PFSK-1 (cell line): Measurements from ENCODE around the gene NR1H4.

Source experiments
- FOXP2 ChIP-seq: optimal IDR thresholded peaks from 2 replicates; pipeline ENCODE3; 2011; ENCODE audit warnings: borderline replicate concordance, control low read depth, inconsistent platforms; ENCODE audit not compliant: insufficient read depth; ENCODE audit errors: extremely low read length, extremely low read depth
- POLR2AphosphoS5 ChIP-seq: IDR thresholded peaks from 2 replicates; pipeline ENCODE4 v1.6.1; 2012; ENCODE audit warnings: low read depth, mild to moderate bottlenecking, control low read depth, low read length, moderate library complexity
- REST ChIP-seq, 2 experiments: IDR thresholded peaks; 2 replicates each; pipeline versions ENCODE4 v1.6.1 to v1.8.0; 2011 to 2012; ENCODE audit warnings: low read depth in 2 of 2, low read length in 2 of 2, control low read depth in 1 of 2, inconsistent platforms in 1 of 2, mild to moderate bottlenecking in 1 of 2, moderate library complexity in 1 of 2; ENCODE audit not compliant: insufficient read depth in 1 of 2
- SIN3A ChIP-seq: IDR thresholded peaks from 2 replicates; pipeline ENCODE4 v1.6.1; 2012; ENCODE audit warnings: mild to moderate bottlenecking, low read length, moderate library complexity, borderline replicate concordance; ENCODE audit not compliant: insufficient read depth
- TAF1 ChIP-seq: IDR thresholded peaks from 2 replicates; pipeline ENCODE4 v1.6.1; 2012; ENCODE audit warnings: low read length, control low read depth, borderline replicate concordance; ENCODE audit not compliant: insufficient read depth

GRCh38 chr12:100528471-100529127, 54.9 kb downstream of the NR1H4 start:
- TF ChIP-seq POLR2AphosphoS5 (no peak), TAF1 (no peak), REST (IDR thresholded peaks at IDR 0.05; ENCODE audit: insufficient read depth in 1 of 2, low read depth in 2 of 2, low read length in 2 of 2) (no peak), FOXP2 (no peak), SIN3A (no peak)
